Body of pancreas (tissue), 4 donors: ENCODE measurements around the gene PAAF1. TPM values are rescaled to one million over a fixed set of nuclear protein-coding genes. Genes with fewer than 3 reads are reported as not detected.
A peak's percentile ranks its signal among the peaks of the same experiment; 100 is the strongest.

Experiments used
- ATAC-seq: fragments of 150-250 bp; one replicate; pipeline ENCODE4 v1.9.1; 2016
- DNase-seq, 4 donors: peaks; one replicate each; pipeline ENCODE4 v3.0.0-alpha.2; 2019
- H3K27ac ChIP-seq, 4 donors: fragments of 200-600 bp; sonication (generic); 1 replicate in 3 of 4; 2 replicates in 1 of 4; pipeline versions ENCODE4 v1.5.1 to v1.6.1; 2016 to 2019; ENCODE audit warnings: mild to moderate bottlenecking in 1 of 4, mixed read lengths in 1 of 4, moderate library complexity in 1 of 4
- H3K27me3 ChIP-seq, 2 donors: fragments of 200-600 bp; sonication (generic); one replicate each; pipeline ENCODE4 v1.6.0; 2016; ENCODE audit warnings: mild to moderate bottlenecking in 1 of 2
- H3K36me3 ChIP-seq, 2 donors: fragments of 200-600 bp; sonication (generic); replicated peaks in 1 of 2; 2 replicates each; pipeline ENCODE4 v1.5.1; 2016; ENCODE audit warnings: low read depth in 2 of 2; ENCODE audit not compliant: insufficient read depth in 1 of 2
- H3K4me1 ChIP-seq: fragments of 200-600 bp; sonication (generic); one replicate; pipeline ENCODE4 v1.6.0; 2016
- H3K4me3 ChIP-seq, 2 donors: fragments of 200-600 bp; sonication (generic); 1 replicate in 1 of 2; 2 replicates in 1 of 2; pipeline ENCODE4 v1.5.1; 2016 to 2019
- H3K9me3 ChIP-seq, 3 donors: fragments of 200-600 bp; sonication (generic); 1 replicate in 2 of 3; 2 replicates in 1 of 3; pipeline ENCODE4 v1.5.1; 2016
- CTCF ChIP-seq, 7 experiments: fragments of 450-650 bp in 4 of 7; fragments of 200-600 bp in 3 of 7; sonication (generic) in 3 of 7; IDR thresholded peaks; one replicate each; pipeline ENCODE4 v1.5.1; 2016 to 2019; ENCODE audit warnings: antibody characterized with exemption in 7 of 7
- POLR2A ChIP-seq, 3 donors: fragments of 450-650 bp; IDR thresholded peaks; one replicate each; pipeline ENCODE4 v1.6.1; 2016; ENCODE audit warnings: antibody characterized with exemption in 3 of 3, mild to moderate bottlenecking in 2 of 3
- WGBS, 2 donors: methylation state at CpG; one replicate each; pipeline ENCODE4 v1.1.5; 2017; 5-methylcytosine and 5-hydroxymethylcytosine counted together
- intact Hi-C: fragments of 100-400 bp; cut with DNase I; formaldehyde crosslinking; loops from one replicate; pipeline ENCODE4 v1.15.1; 2023
- total RNA-seq, 2 donors: library from RNA; depleted of rRNA; stranded (reverse); fragments of >200 nt; gene quantifications; one replicate each; pipeline ENCODE4 v1.1.0, GENCODE V29; 2016

PAAF1 gene
- total RNA-seq = 10 to 100 TPM; 11.2 to 12.2 TPM

- intact Hi-C loops = no loop called here
- H3K4me1 ChIP-seq = peaks cover 26% of the 10 kb centered on the region
- 0% methylated on average over 15 to 57 of the region's 57 CpGs for WGBS, 2 donors
- no peak for TF ChIP-seq CTCF (IDR thresholded peaks at IDR 0.05)
- TF ChIP-seq POLR2A (IDR thresholded peaks at IDR 0.05) = peak; percentile 41 to 75 (median 73)
- no peaks in the 10 kb centered on the region for H3K27me3 ChIP-seq
- peak; percentile 99 for ATAC-seq
- peaks cover 0 to 10% of the 10 kb centered on the region in 2 donors for H3K36me3 ChIP-seq
- DNase-seq = peak; percentile 93 to 96 (median 94)
- H3K9me3 ChIP-seq = no peaks in the 10 kb centered on the region
- peak within 1 kb of the TSS; percentile 72 to 93 (median 76) for H3K27ac ChIP-seq
- H3K4me3 ChIP-seq = peak within 1 kb of the TSS; percentile 37 to 93
Measured at GRCh38 chr11:73876424-73877310, at the start of gene PAAF1, which contains the start of gene COA4. PAAF1 (plus strand) TSS chr11:73876999; CDS start chr11:73877022, 23 bp downstream. COA4 (minus strand) TSS chr11:73876846; CDS start chr11:73873378, 3,468 bp downstream.

GRCh38 chr11:73830261-73830660, 46.5 kb upstream of the PAAF1 start:
- H3K9me3 ChIP-seq = no peaks in the 10 kb centered on the region
- DNase-seq (no peak), ATAC-seq (no peak)
- TF ChIP-seq POLR2A (IDR thresholded peaks at IDR 0.05) (no peak), CTCF (IDR thresholded peaks at IDR 0.05) (no peak)
- H3K4me3 ChIP-seq = no peak overlapping the region
- WGBS, 2 donors = 60 to 89% methylated on average over 1 of the region's 1 CpG
- intact Hi-C loops = no loop called here
- no peaks in the 10 kb centered on the region for H3K27me3 ChIP-seq
- H3K4me1 ChIP-seq = no peaks in the 10 kb centered on the region
- no peak overlapping the region for H3K27ac ChIP-seq
- peaks cover 0 to 2% of the 10 kb centered on the region in 2 donors for H3K36me3 ChIP-seq

GRCh38 chr11:73833067-73833466, 43.7 kb upstream of the PAAF1 start:
- Histone ChIP-seq H3K27ac (no peak overlapping the region), H3K9me3 (no peaks in the 10 kb centered on the region), H3K4me1 (no peaks in the 10 kb centered on the region), H3K4me3 (no peak overlapping the region), H3K27me3 (no peaks in the 10 kb centered on the region), H3K36me3 (peaks cover 0 to 2% of the 10 kb centered on the region in 2 donors)
- ATAC-seq (no peak), DNase-seq (no peak)
- WGBS, 2 donors = 84 to 93% methylated on average over 1 to 2 of the region's 2 CpGs
- intact Hi-C loops = no loop called here
- TF ChIP-seq POLR2A (IDR thresholded peaks at IDR 0.05) = no peak
- no peak for TF ChIP-seq CTCF (IDR thresholded peaks at IDR 0.05)

- ATAC-seq = no peak
- WGBS, 2 donors = 73 to 78% methylated on average over 3 of the region's 3 CpGs
- H3K27ac ChIP-seq = no peak overlapping the region
- H3K27me3 ChIP-seq = no peaks in the 10 kb centered on the region
- intact Hi-C loops = no loop called here
- H3K9me3 ChIP-seq = no peaks in the 10 kb centered on the region
- DNase-seq = no peak
- H3K4me1 ChIP-seq = no peaks in the 10 kb centered on the region
- TF ChIP-seq POLR2A (IDR thresholded peaks at IDR 0.05) (no peak), CTCF (IDR thresholded peaks at IDR 0.05) (no peak)
- H3K36me3 ChIP-seq = peaks cover 0 to 2% of the 10 kb centered on the region in 2 donors
- H3K4me3 ChIP-seq = no peak overlapping the region
Measured at GRCh38 chr11:73838443-73839122, 38.2 kb upstream of the PAAF1 start.
